WTC11 (cell line): Measurements from ENCODE around the gene DARS2. TPM values are rescaled to one million over a fixed set of nuclear protein-coding genes. Genes with fewer than 3 reads are reported as not detected.

ENCODE experiments used
- RORB ChIP-seq: fragments of 250-450 bp; sonication (Bioruptor Pico); IDR thresholded peaks from 2 replicates; pipeline ENCODE4 v1.9.0; 2021; ENCODE audit warnings: mild to moderate bottlenecking
- TEAD1 ChIP-seq: sonication (generic); formaldehyde crosslinking; IDR thresholded peaks from 2 replicates; pipeline ENCODE4 v1.8.0; 2022; ENCODE audit warnings: mild to moderate bottlenecking, missing genetic modification reagents
- TEAD4 ChIP-seq: sonication (generic); formaldehyde crosslinking; IDR thresholded peaks from 2 replicates; pipeline ENCODE4 v1.8.0; 2022; ENCODE audit warnings: mild to moderate bottlenecking, missing genetic modification reagents
- ZNF232 ChIP-seq: sonication (generic); formaldehyde crosslinking; IDR thresholded peaks from 2 replicates; pipeline ENCODE4 v1.8.0; 2022; ENCODE audit warnings: mild to moderate bottlenecking, missing genetic modification reagents
- total RNA-seq: library from RNA; stranded (reverse); gene quantifications from 3 replicates; pipeline ENCODE4 v1.2.3, GENCODE V29; 2021
- TF ChIP-seq, protein P1 (sequence below): sonication (generic); formaldehyde crosslinking; IDR thresholded peaks from 2 replicates; pipeline ENCODE4 v1.8.0; 2023; ENCODE audit warnings: missing genetic modification reagents, mild to moderate bottlenecking, borderline replicate concordance
- TF ChIP-seq, protein P2 (sequence below): sonication (generic); formaldehyde crosslinking; IDR thresholded peaks from 2 replicates; pipeline ENCODE4 v1.8.1; 2022; ENCODE audit warnings: mild to moderate bottlenecking, moderate library complexity, missing genetic modification reagents
- TF ChIP-seq, protein P3 (sequence below): sonication (generic); formaldehyde crosslinking; IDR thresholded peaks from 2 replicates; pipeline ENCODE4 v1.8.0; 2022; ENCODE audit warnings: mild to moderate bottlenecking, missing genetic modification reagents
- TF ChIP-seq, protein P4 (sequence below): sonication (generic); formaldehyde crosslinking; IDR thresholded peaks from 2 replicates; pipeline ENCODE4 v1.8.1; 2023; ENCODE audit warnings: mild to moderate bottlenecking, missing genetic modification reagents, borderline replicate concordance
- TF ChIP-seq, protein P5 (sequence below): sonication (generic); formaldehyde crosslinking; IDR thresholded peaks from 2 replicates; pipeline ENCODE4 v1.8.1; 2022; ENCODE audit warnings: low read depth, mild to moderate bottlenecking, moderate library complexity, missing genetic modification reagents, borderline replicate concordance
- TF ChIP-seq, protein P6 (sequence below): sonication (generic); formaldehyde crosslinking; IDR thresholded peaks from 2 replicates; pipeline ENCODE4 v1.8.1; 2023; ENCODE audit warnings: mild to moderate bottlenecking, moderate library complexity, missing genetic modification reagents
- TF ChIP-seq, protein P7 (sequence below): sonication (generic); formaldehyde crosslinking; IDR thresholded peaks from 2 replicates; pipeline ENCODE4 v1.8.0; 2022; ENCODE audit warnings: mild to moderate bottlenecking, missing genetic modification reagents
- TF ChIP-seq, protein P8 (sequence below): sonication (generic); formaldehyde crosslinking; IDR thresholded peaks from 2 replicates; pipeline ENCODE4 v1.8.0; 2022; ENCODE audit warnings: mild to moderate bottlenecking, missing genetic modification reagents
- TF ChIP-seq, protein P9 (sequence below): sonication (generic); formaldehyde crosslinking; IDR thresholded peaks from 2 replicates; pipeline ENCODE4 v1.8.1; 2023; ENCODE audit warnings: mild to moderate bottlenecking, missing genetic modification reagents, moderate library complexity
- TF ChIP-seq, protein P10 (sequence below): sonication (generic); formaldehyde crosslinking; IDR thresholded peaks from 2 replicates; pipeline ENCODE4 v1.8.1; 2022; ENCODE audit warnings: low read depth, missing genetic modification reagents, borderline replicate concordance
- TF ChIP-seq, protein P11 (sequence below): fragments of 250-450 bp; sonication (Bioruptor Pico); conservative IDR thresholded peaks from 2 replicates; pipeline ENCODE4 v1.9.0; 2021; ENCODE audit warnings: mild to moderate bottlenecking

Gene DARS2
- total RNA-seq, 1 experiment from 2014 or later, result 38.0 TPM

DNA sequence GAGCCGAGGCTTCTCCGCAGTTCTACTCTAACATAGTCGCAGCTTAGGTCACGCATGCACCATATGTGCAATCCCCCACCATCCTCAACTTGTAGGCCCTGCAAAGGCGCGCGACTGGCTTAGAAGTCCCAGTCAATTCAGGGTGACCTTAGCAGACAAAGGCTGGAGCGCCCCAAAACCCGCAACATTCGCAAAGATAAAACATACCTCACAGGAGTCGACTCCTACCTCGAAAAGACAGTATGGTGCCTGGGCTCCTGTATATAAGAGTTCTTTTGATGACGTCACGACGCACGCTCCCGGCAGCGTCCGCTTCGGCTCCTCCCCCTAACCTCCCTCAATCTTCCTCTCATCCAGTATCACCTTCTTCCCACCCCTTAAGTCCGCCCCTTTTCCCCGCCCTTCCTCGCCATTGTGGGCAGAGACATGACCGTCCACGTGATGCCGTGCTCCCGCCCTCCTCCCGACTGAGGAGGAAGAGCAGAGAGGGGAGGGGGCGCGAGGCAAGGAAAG is 43.3 kb downstream of the DARS2 start, which contains the start of gene GAS5 (continued):
- TF ChIP-seq, protein P1, sequence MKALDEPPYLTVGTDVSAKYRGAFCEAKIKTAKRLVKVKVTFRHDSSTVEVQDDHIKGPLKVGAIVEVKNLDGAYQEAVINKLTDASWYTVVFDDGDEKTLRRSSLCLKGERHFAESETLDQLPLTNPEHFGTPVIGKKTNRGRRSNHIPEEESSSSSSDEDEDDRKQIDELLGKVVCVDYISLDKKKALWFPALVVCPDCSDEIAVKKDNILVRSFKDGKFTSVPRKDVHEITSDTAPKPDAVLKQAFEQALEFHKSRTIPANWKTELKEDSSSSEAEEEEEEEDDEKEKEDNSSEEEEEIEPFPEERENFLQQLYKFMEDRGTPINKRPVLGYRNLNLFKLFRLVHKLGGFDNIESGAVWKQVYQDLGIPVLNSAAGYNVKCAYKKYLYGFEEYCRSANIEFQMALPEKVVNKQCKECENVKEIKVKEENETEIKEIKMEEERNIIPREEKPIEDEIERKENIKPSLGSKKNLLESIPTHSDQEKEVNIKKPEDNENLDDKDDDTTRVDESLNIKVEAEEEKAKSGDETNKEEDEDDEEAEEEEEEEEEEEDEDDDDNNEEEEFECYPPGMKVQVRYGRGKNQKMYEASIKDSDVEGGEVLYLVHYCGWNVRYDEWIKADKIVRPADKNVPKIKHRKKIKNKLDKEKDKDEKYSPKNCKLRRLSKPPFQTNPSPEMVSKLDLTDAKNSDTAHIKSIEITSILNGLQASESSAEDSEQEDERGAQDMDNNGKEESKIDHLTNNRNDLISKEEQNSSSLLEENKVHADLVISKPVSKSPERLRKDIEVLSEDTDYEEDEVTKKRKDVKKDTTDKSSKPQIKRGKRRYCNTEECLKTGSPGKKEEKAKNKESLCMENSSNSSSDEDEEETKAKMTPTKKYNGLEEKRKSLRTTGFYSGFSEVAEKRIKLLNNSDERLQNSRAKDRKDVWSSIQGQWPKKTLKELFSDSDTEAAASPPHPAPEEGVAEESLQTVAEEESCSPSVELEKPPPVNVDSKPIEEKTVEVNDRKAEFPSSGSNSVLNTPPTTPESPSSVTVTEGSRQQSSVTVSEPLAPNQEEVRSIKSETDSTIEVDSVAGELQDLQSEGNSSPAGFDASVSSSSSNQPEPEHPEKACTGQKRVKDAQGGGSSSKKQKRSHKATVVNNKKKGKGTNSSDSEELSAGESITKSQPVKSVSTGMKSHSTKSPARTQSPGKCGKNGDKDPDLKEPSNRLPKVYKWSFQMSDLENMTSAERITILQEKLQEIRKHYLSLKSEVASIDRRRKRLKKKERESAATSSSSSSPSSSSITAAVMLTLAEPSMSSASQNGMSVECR (CRISPR knock-in tag), result no peak
- TF ChIP-seq, protein P2, sequence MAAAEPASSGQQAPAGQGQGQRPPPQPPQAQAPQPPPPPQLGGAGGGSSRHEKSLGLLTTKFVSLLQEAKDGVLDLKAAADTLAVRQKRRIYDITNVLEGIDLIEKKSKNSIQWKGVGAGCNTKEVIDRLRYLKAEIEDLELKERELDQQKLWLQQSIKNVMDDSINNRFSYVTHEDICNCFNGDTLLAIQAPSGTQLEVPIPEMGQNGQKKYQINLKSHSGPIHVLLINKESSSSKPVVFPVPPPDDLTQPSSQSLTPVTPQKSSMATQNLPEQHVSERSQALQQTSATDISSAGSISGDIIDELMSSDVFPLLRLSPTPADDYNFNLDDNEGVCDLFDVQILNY (CRISPR knock-in tag), result no peak; the same call in 1 of the 2 replicates
- TF ChIP-seq TEAD1 (CRISPR knock-in tag), result peak; percentile 18; the same call in 1 of the 2 replicates
- TF ChIP-seq, protein P3, sequence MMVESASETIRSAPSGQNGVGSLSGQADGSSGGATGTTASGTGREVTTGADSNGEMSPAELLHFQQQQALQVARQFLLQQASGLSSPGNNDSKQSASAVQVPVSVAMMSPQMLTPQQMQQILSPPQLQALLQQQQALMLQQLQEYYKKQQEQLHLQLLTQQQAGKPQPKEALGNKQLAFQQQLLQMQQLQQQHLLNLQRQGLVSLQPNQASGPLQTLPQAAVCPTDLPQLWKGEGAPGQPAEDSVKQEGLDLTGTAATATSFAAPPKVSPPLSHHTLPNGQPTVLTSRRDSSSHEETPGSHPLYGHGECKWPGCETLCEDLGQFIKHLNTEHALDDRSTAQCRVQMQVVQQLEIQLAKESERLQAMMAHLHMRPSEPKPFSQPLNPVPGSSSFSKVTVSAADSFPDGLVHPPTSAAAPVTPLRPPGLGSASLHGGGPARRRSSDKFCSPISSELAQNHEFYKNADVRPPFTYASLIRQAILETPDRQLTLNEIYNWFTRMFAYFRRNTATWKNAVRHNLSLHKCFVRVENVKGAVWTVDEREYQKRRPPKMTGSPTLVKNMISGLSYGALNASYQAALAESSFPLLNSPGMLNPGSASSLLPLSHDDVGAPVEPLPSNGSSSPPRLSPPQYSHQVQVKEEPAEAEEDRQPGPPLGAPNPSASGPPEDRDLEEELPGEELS (CRISPR knock-in tag), result no peak
- TF ChIP-seq TEAD4 (CRISPR knock-in tag), result no peak
- TF ChIP-seq, protein P4, sequence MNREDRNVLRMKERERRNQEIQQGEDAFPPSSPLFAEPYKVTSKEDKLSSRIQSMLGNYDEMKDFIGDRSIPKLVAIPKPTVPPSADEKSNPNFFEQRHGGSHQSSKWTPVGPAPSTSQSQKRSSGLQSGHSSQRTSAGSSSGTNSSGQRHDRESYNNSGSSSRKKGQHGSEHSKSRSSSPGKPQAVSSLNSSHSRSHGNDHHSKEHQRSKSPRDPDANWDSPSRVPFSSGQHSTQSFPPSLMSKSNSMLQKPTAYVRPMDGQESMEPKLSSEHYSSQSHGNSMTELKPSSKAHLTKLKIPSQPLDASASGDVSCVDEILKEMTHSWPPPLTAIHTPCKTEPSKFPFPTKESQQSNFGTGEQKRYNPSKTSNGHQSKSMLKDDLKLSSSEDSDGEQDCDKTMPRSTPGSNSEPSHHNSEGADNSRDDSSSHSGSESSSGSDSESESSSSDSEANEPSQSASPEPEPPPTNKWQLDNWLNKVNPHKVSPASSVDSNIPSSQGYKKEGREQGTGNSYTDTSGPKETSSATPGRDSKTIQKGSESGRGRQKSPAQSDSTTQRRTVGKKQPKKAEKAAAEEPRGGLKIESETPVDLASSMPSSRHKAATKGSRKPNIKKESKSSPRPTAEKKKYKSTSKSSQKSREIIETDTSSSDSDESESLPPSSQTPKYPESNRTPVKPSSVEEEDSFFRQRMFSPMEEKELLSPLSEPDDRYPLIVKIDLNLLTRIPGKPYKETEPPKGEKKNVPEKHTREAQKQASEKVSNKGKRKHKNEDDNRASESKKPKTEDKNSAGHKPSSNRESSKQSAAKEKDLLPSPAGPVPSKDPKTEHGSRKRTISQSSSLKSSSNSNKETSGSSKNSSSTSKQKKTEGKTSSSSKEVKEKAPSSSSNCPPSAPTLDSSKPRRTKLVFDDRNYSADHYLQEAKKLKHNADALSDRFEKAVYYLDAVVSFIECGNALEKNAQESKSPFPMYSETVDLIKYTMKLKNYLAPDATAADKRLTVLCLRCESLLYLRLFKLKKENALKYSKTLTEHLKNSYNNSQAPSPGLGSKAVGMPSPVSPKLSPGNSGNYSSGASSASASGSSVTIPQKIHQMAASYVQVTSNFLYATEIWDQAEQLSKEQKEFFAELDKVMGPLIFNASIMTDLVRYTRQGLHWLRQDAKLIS (CRISPR knock-in tag), result peak; percentile 94; the same call in 1 of the 2 replicates
- TF ChIP-seq, protein P5, sequence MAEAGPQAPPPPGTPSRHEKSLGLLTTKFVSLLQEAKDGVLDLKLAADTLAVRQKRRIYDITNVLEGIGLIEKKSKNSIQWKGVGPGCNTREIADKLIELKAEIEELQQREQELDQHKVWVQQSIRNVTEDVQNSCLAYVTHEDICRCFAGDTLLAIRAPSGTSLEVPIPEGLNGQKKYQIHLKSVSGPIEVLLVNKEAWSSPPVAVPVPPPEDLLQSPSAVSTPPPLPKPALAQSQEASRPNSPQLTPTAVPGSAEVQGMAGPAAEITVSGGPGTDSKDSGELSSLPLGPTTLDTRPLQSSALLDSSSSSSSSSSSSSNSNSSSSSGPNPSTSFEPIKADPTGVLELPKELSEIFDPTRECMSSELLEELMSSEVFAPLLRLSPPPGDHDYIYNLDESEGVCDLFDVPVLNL (CRISPR knock-in tag), result no peak
- TF ChIP-seq, protein P6, sequence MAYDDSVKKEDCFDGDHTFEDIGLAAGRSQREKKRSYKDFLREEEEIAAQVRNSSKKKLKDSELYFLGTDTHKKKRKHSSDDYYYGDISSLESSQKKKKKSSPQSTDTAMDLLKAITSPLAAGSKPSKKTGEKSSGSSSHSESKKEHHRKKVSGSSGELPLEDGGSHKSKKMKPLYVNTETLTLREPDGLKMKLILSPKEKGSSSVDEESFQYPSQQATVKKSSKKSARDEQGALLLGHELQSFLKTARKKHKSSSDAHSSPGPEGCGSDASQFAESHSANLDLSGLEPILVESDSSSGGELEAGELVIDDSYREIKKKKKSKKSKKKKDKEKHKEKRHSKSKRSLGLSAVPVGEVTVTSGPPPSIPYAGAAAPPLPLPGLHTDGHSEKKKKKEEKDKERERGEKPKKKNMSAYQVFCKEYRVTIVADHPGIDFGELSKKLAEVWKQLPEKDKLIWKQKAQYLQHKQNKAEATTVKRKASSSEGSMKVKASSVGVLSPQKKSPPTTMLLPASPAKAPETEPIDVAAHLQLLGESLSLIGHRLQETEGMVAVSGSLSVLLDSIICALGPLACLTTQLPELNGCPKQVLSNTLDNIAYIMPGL, result peak; percentile 7; the same call in 1 of the 2 replicates
- TF ChIP-seq, protein P7, sequence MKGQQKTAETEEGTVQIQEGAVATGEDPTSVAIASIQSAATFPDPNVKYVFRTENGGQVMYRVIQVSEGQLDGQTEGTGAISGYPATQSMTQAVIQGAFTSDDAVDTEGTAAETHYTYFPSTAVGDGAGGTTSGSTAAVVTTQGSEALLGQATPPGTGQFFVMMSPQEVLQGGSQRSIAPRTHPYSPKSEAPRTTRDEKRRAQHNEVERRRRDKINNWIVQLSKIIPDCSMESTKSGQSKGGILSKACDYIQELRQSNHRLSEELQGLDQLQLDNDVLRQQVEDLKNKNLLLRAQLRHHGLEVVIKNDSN, result peak; percentile 92
- TF ChIP-seq, protein P8, sequence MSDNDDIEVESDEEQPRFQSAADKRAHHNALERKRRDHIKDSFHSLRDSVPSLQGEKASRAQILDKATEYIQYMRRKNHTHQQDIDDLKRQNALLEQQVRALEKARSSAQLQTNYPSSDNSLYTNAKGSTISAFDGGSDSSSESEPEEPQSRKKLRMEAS (CRISPR knock-in tag), result peak; percentile 87; the same call in 1 of the 2 replicates
- TF ChIP-seq RORB (CRISPR knock-in tag), result peak; percentile 56
- TF ChIP-seq, protein P9, sequence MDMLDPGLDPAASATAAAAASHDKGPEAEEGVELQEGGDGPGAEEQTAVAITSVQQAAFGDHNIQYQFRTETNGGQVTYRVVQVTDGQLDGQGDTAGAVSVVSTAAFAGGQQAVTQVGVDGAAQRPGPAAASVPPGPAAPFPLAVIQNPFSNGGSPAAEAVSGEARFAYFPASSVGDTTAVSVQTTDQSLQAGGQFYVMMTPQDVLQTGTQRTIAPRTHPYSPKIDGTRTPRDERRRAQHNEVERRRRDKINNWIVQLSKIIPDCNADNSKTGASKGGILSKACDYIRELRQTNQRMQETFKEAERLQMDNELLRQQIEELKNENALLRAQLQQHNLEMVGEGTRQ, result peak; percentile 95
- TF ChIP-seq, protein P10, sequence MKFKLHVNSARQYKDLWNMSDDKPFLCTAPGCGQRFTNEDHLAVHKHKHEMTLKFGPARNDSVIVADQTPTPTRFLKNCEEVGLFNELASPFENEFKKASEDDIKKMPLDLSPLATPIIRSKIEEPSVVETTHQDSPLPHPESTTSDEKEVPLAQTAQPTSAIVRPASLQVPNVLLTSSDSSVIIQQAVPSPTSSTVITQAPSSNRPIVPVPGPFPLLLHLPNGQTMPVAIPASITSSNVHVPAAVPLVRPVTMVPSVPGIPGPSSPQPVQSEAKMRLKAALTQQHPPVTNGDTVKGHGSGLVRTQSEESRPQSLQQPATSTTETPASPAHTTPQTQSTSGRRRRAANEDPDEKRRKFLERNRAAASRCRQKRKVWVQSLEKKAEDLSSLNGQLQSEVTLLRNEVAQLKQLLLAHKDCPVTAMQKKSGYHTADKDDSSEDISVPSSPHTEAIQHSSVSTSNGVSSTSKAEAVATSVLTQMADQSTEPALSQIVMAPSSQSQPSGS, result no peak
- TF ChIP-seq ZNF232 (CRISPR knock-in tag), result no peak
- TF ChIP-seq, protein P11, sequence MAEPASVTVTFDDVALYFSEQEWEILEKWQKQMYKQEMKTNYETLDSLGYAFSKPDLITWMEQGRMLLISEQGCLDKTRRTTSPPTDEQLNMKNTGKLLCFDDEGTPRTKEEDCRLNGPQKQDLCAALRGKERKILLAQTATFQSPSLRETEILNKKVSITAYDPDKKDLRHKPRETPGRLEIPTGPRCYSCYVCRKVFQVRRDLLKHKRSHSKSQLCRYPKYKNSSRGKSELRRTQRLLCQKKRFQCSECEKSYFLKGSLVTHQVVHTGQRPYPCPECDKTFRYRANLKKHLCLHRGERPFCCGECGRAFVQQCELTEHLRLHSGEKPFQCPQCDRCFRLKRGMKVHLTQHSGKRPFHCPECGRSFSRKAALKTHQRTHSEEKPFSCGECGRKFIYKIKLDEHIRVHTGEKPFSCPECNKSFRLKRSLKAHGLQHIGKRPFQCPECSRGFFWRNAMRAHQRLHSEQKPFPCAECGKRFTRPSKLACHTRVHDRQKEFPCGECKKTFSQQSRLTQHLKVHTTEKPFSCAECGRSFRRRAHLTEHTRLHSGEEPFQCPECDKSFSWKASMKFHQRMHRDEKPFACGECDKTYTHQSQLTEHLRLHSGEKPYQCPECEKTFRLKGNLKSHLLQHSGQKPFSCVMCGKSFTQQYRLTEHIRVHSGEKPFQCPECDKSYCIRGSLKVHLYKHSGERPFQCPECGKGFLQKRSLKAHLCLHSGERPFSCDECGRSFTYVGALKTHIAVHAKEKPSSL (CRISPR knock-in tag), result no peak; the same call in none of the 2 replicates
